Measurements from ENCODE around the gene TMEM106B.

GRCh38 chr7:12226756-12227155, 15.7 kb downstream of the TMEM106B start:
- no peak for TF ChIP-seq EZH2 (IDR thresholded peaks at IDR 0.05; ENCODE audit: low read depth, unreplicated experiment)
- no peak for TF ChIP-seq CTCF (conservative IDR thresholded peaks at IDR 0.05; ENCODE audit: low read depth in 2 of 2)
- TF ChIP-seq CREB1 (CRISPR knock-in tag; IDR thresholded peaks at IDR 0.05; ENCODE audit: low read depth): no peak
- TF ChIP-seq ZNF462 (CRISPR knock-in tag; IDR thresholded peaks at IDR 0.05): no peak
- no peak for TF ChIP-seq POLR2AphosphoS5 (IDR thresholded peaks at IDR 0.05; ENCODE audit: low read depth)
- no peak for TF ChIP-seq EZH2phosphoT487 (IDR thresholded peaks at IDR 0.05; ENCODE audit: unreplicated experiment)

Measured in GM23338 (cell line).